Measurements from ENCODE around the gene TMEM135. TPM values are rescaled to one million over a fixed set of nuclear protein-coding genes. Genes with fewer than 3 reads are reported as not detected.
"Not testable (repeated sequence)": the region's sequence is repeated elsewhere in the genome, so short reads cannot be mapped to it uniquely, and the experiment has no call there.

TMEM135 gene
- total and polyA plus RNA-seq, 5 experiments from 2014 or later, result 5.4 to 20.4 (median 8.7) TPM

GRCh38 chr11:87173185-87174039, 135.7 kb downstream of the TMEM135 start:
- H3K27ac Mint-ChIP-seq, result peak overlapping the region in 2 of 10 donors; percentile 17 to 68
- no peaks in the 10 kb centered on the region for H3K27me3 Mint-ChIP-seq
- DNase-seq, result no peak
- POLR2A ChIA-PET, result no interaction called here
- H3K4me3 Mint-ChIP-seq, result no peak overlapping the region
- peaks cover 7 to 21% (median 12%) of the 10 kb centered on the region in 4 donors for H3K4me1 Mint-ChIP-seq
- no peak for ATAC-seq
- peaks cover 20 to 55% (median 26%) of the 10 kb centered on the region in 3 donors for H3K36me3 Mint-ChIP-seq
- peaks cover 8 to 42% (median 25%) of the 10 kb centered on the region in 9 donors for H3K9me3 Mint-ChIP-seq

DNA sequence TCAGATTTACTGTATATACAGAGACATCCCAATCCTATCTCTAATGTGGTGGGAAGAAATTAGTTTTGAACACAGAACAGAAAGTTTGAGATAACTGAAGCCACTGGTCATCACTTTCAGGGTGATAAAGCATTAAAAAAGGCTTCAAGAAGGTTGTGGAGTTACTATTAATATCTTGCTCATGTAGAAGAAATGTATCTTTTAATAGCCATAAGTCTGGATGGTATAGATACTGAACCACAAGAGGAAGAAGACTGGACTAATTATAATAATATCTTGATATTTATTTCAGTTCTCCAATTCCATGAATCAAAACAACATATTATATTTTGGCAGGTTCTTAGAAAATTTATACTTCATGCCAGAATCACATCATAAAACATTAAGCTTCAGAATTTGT, 137.1 kb downstream of the TMEM135 start:
- H3K36me3 Mint-ChIP-seq, result peaks cover 20 to 56% (median 27%) of the 10 kb centered on the region in 3 donors
- ATAC-seq, result no peak
- H3K9me3 Mint-ChIP-seq, result peaks cover 5 to 32% (median 13%) of the 10 kb centered on the region in 9 donors
- H3K27ac Mint-ChIP-seq, result no peak overlapping the region
- H3K4me1 Mint-ChIP-seq, result peaks cover 7 to 21% (median 11%) of the 10 kb centered on the region in 4 donors
- DNase-seq, result no peak
- no peaks in the 10 kb centered on the region for H3K27me3 Mint-ChIP-seq
- no peak overlapping the region for H3K4me3 Mint-ChIP-seq
- POLR2A ChIA-PET, result no interaction called here

GRCh38 chr11:87176044-87176443, 138.3 kb downstream of the TMEM135 start:
- Mint-ChIP-seq H3K4me3 (no peak overlapping the region), H3K27ac (no peak overlapping the region), H3K4me1 (peaks cover 4 to 14% (median 10%) of the 10 kb centered on the region in 4 donors), H3K27me3 (no peaks in the 10 kb centered on the region), H3K36me3 (peaks cover 21 to 53% (median 33%) of the 10 kb centered on the region in 3 donors), H3K9me3 (peaks cover 0 to 30% (median 11%) of the 10 kb centered on the region in 9 donors)
- no peak for DNase-seq
- no peak for ATAC-seq
- POLR2A ChIA-PET, result no interaction called here

DNA sequence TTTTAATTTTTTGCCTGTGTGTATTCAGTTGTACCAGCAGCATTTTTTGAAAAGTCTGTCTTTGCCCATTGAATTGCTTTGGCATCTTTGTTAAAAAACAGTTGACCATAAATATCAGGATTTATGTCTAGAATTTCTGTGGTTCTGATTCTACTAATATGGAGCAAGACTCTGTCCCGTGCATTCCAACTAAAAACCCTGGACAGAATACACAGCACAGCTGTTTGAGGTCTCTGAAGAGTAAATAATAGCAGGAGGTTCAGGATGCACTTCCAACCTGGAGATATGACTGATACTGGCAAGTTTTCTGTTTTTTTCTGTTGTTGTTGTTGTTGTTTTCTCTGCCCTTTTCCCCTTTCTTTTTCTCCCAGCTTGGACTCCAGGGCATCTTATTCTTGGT, 141.9 kb downstream of the TMEM135 start:
- Mint-ChIP-seq H3K9me3 (peaks cover 0 to 30% (median 11%) of the 10 kb centered on the region in 9 donors), H3K36me3 (peaks cover 21 to 56% (median 31%) of the 10 kb centered on the region in 3 donors), H3K4me1 (peaks cover 0 to 7% (median under 1%) of the 10 kb centered on the region in 4 donors), H3K27me3 (no peaks in the 10 kb centered on the region), H3K4me3 (no peak overlapping the region), H3K27ac (peak overlapping the region in 1 of 10 donors; percentile 27)
- DNase-seq (no peak), ATAC-seq (no peak)
- POLR2A ChIA-PET, result no interaction called here

GRCh38 chr11:87180742-87181141, 143.0 kb downstream of the TMEM135 start:
- no peak overlapping the region for H3K4me3 Mint-ChIP-seq
- peaks cover 28 to 55% (median 36%) of the 10 kb centered on the region in 3 donors for H3K36me3 Mint-ChIP-seq
- DNase-seq, result no peak
- H3K4me1 Mint-ChIP-seq, result peaks cover 2 to 7% (median 5%) of the 10 kb centered on the region in 4 donors
- no peaks in the 10 kb centered on the region for H3K27me3 Mint-ChIP-seq
- no peak overlapping the region for H3K27ac Mint-ChIP-seq
- peaks cover 0 to 29% (median 11%) of the 10 kb centered on the region in 9 donors for H3K9me3 Mint-ChIP-seq
- ATAC-seq, result no peak
- POLR2A ChIA-PET, result no interaction called here

DNA sequence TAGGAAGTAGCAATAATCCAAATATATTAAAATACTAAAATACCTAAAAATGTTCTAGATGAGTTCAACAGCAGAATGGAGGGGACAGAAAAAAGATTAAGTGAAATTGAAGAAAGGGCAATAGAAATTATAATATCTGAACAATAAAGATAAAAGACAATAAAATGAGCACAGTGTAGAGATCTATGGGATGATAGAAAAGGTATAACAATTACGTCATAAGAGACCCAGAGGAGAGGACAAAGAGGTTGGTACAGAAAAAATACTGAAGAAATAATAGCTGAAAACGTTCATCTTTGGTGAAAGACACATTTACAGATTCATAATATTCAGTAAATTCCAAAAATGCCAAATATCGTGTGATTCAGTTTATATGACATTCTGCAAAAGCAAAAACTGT, 143.4 kb downstream of the TMEM135 start:
- H3K27ac Mint-ChIP-seq, result no peak overlapping the region
- DNase-seq (no peak), ATAC-seq (no peak)
- H3K9me3 Mint-ChIP-seq, result peaks cover 0 to 25% (median 11%) of the 10 kb centered on the region in 9 donors
- H3K36me3 Mint-ChIP-seq, result peaks cover 27 to 52% (median 38%) of the 10 kb centered on the region in 3 donors
- H3K27me3 Mint-ChIP-seq, result no peaks in the 10 kb centered on the region
- POLR2A ChIA-PET, result no interaction called here
- no peak overlapping the region for H3K4me3 Mint-ChIP-seq
- H3K4me1 Mint-ChIP-seq, result peaks cover 2 to 7% (median 5%) of the 10 kb centered on the region in 4 donors

DNA sequence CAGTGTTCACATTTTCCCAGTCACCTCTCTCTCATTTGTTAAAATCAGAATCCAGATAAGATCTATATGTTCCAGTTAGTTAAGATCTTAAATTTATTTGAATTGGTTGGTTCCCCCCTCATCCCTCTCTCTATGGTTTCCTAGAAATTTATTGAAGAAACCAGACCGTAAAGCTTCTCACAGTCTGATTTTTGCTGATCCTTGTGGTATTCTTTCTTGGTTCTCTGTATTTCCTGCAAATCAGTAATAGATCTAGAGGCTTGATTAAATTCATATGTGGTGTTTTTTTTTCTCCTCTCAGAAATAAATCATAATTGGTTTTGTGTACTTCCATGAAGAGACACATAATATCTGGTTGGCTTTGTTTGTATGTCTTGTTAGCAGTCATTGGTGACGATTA, 147.5 kb downstream of the TMEM135 start:
- peaks cover 2 to 7% (median 6%) of the 10 kb centered on the region in 4 donors for H3K4me1 Mint-ChIP-seq

GRCh38 chr11:87187076-87187475, 149.3 kb downstream of the TMEM135 start:
- POLR2A ChIA-PET, result no interaction called here
- H3K27ac Mint-ChIP-seq, result no peak overlapping the region
- peaks cover 2 to 7% (median 6%) of the 10 kb centered on the region in 4 donors for H3K4me1 Mint-ChIP-seq
- H3K36me3 Mint-ChIP-seq, result peaks cover 7 to 17% (median 13%) of the 10 kb centered on the region in 3 donors
- no peak for DNase-seq
- H3K9me3 Mint-ChIP-seq, result no peaks in the 10 kb centered on the region
- H3K27me3 Mint-ChIP-seq, result no peaks in the 10 kb centered on the region
- no peak for ATAC-seq
- H3K4me3 Mint-ChIP-seq, result no peak overlapping the region

More for the DNA sequence above, 147.5 kb downstream of the TMEM135 start:
- DNase-seq (no peak), ATAC-seq (no peak)
- H3K4me3 Mint-ChIP-seq, result no peak overlapping the region
- H3K27ac Mint-ChIP-seq, result no peak overlapping the region
- peaks cover 10 to 25% (median 15%) of the 10 kb centered on the region in 3 donors for H3K36me3 Mint-ChIP-seq
- no peaks in the 10 kb centered on the region for H3K9me3 Mint-ChIP-seq
- H3K27me3 Mint-ChIP-seq, result no peaks in the 10 kb centered on the region
- POLR2A ChIA-PET, result no interaction called here

GRCh38 chr11:87187930-87188329, 150.2 kb downstream of the TMEM135 start:
- H3K9me3 Mint-ChIP-seq, result no peaks in the 10 kb centered on the region
- peaks cover 7 to 17% (median 13%) of the 10 kb centered on the region in 3 donors for H3K36me3 Mint-ChIP-seq
- H3K4me3 Mint-ChIP-seq, result no peak overlapping the region
- no peak for ATAC-seq
- H3K27ac Mint-ChIP-seq, result no peak overlapping the region
- POLR2A ChIA-PET, result no interaction called here
- no peaks in the 10 kb centered on the region for H3K27me3 Mint-ChIP-seq
- no peak for DNase-seq
- peaks cover 2 to 7% (median 6%) of the 10 kb centered on the region in 4 donors for H3K4me1 Mint-ChIP-seq

GRCh38 chr11:87188396-87188795, 150.7 kb downstream of the TMEM135 start:
- peaks cover 7 to 17% (median 13%) of the 10 kb centered on the region in 3 donors for H3K36me3 Mint-ChIP-seq
- DNase-seq, ATAC-seq, H3K27ac Mint-ChIP-seq, POLR2A ChIA-PET, H3K4me1 Mint-ChIP-seq, H3K4me3 Mint-ChIP-seq, H3K27me3 Mint-ChIP-seq, H3K9me3 Mint-ChIP-seq: not testable (repeated sequence)

DNA sequence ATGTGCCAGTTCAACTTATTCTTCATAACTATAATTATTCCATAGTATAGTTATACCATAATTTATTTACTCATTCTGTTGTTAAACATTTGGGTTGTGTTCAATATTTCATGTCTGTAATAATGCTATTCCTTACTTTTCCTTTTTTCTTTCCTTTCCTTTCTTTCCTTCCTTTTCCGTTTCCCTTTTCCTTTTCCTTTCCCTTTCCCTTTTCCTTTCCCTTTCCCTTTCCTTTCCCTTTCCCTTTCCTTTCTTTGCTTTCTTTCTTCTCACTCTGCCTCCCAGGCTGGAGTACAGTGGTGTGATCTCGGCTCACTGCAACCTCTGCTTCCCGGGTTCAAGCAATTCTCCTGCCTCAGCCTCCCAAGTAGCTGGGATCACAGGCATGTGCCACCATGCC, 151.2 kb downstream of the TMEM135 start:
- not testable (repeated sequence) for ATAC-seq, H3K27ac Mint-ChIP-seq
- peaks cover 7 to 17% (median 13%) of the 10 kb centered on the region in 3 donors for H3K36me3 Mint-ChIP-seq

GRCh38 chr11:87190071-87190470, 152.3 kb downstream of the TMEM135 start:
- Mint-ChIP-seq H3K36me3 (peaks cover 5 to 11% (median 10%) of the 10 kb centered on the region in 3 donors), H3K27ac (no peak overlapping the region), H3K27me3 (no peaks in the 10 kb centered on the region), H3K9me3 (no peaks in the 10 kb centered on the region), H3K4me1 (peaks cover 2 to 7% (median 4%) of the 10 kb centered on the region in 4 donors), H3K4me3 (no peak overlapping the region)
- POLR2A ChIA-PET, result no interaction called here
- DNase-seq (no peak), ATAC-seq (no peak)

More for the DNA sequence above, 151.2 kb downstream of the TMEM135 start:
- H3K4me3 Mint-ChIP-seq, H3K9me3 Mint-ChIP-seq, H3K4me1 Mint-ChIP-seq, DNase-seq, POLR2A ChIA-PET, H3K27me3 Mint-ChIP-seq: not testable (repeated sequence)

GRCh38 chr11:87193756-87194470, 156.2 kb downstream of the TMEM135 start:
- POLR2A ChIA-PET, result no interaction called here
- no peak overlapping the region for H3K4me3 Mint-ChIP-seq
- peaks cover 0 to 3% (median 2%) of the 10 kb centered on the region in 3 donors for H3K36me3 Mint-ChIP-seq
- no peaks in the 10 kb centered on the region for H3K9me3 Mint-ChIP-seq
- peaks cover 0 to 4% (median 3%) of the 10 kb centered on the region in 4 donors for H3K4me1 Mint-ChIP-seq
- H3K27ac Mint-ChIP-seq, result no peak overlapping the region
- no peak for ATAC-seq
- DNase-seq, result no peak
- no peaks in the 10 kb centered on the region for H3K27me3 Mint-ChIP-seq
